NCI-H2107 treated with DMSO at 0.1 percent for 48 hours (cell line): ENCODE results near the gene ATP6V0A4.
A peak's percentile ranks its signal among the peaks of the same experiment; 100 is the strongest.
"Not testable (repeated sequence)": the region's sequence is repeated elsewhere in the genome, so short reads cannot be mapped to it uniquely, and the experiment has no call there.

Source experiments
- DNase-seq: peaks from one replicate; lab custom pipeline; 2025; ENCODE audit not compliant: unreplicated experiment; lab: John Stamatoyannopoulos, UW

The ATP6V0A4 gene

DNA sequence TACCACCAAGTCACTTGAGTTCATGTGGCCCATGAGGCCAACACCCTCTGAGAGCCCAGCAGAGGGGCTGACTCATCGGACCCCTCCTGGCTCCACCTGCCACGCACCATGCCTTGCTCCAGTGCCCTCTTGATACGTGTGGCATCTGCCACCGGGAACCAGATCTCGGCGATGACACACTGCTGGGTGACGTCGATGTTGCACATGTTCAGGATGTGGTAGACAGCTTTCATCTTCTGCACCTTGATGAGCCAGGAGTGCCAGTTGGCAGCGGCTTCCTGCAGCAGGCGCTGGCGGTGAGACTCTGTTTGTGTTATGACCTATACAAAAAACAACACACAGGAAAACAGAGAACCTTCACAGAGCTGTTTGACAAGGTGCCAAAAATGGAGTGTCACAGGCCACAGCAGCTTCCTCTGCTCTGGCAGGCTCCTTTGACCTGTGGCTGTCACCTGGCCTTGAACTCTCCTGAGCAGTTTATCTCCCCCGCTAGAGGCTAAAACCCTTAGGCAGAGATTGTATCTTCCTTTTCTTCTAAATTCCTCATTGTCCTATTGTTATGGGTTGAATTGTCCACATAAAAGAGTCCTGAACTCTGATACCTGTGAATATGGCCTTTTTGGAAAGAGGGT is 45.4 kb downstream of the ATP6V0A4 start:
- DNase-seq = peak; percentile 91

DNA sequence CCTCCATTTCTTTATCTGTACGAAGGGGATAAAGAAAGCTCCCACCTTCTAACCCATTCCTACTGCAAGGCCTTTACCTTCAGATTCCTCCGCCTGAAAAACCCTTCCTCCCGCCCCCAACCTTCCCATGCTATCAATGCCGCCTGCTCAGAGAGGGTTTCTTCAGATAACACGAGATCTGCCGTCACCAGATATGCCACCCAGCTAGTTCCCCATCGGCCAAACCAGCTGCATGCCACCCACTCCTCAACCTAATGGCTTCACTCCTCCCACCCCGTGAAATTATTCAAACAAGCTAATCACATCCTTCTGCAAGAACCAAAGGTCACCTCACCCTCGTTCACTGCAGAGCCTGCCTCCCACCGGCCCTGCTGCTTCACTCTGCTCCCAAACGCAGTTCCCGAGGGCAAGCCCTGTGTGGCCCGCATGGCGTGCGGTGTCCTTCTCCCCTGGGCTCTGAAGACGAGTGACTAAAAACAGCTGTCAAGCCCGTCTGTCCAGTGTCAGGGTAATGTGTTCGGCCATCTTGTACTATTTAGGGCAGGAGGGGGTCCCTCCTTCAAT is 47.0 kb downstream of the ATP6V0A4 start:
- no peak for DNase-seq

DNA sequence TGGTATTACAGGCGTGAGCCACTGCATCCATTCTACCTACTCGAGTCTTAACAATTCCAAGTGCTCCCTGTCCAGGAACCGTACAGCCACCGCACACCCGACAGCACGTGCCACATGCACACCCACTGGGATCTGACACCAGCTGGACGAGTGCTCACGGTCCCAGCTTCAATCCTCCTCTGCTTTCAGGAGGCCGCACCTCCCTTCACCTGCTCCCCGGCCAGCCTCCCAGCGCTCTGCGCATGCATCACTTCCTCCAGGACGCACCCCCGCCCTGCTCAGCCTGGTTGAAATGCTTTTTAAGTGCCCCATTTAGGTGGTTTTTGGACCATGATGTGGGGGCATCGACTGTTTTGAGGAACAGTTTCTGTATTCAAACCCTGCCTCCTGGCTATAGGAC is 47.5 kb downstream of the ATP6V0A4 start:
- no peak for DNase-seq

DNA sequence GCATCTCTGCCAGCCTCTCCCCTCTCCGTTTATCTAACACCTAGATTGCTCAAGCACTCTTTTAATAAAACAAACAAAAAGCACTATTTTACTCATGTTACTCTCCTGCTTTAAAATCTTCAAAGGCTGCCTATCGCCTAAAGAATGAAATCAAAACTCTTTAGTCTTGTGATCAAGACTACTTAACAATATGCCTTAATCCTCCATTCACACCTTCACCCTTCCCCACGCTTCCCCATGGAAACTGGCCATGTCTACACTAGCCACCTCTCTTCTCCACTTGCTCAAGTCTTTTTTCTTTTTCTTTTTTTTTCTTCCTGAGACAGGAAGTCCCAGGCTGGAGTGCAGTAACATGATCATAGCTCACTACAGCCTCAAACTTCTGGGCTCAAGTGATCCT is 48.0 kb downstream of the ATP6V0A4 start:
- no peak for DNase-seq

DNA sequence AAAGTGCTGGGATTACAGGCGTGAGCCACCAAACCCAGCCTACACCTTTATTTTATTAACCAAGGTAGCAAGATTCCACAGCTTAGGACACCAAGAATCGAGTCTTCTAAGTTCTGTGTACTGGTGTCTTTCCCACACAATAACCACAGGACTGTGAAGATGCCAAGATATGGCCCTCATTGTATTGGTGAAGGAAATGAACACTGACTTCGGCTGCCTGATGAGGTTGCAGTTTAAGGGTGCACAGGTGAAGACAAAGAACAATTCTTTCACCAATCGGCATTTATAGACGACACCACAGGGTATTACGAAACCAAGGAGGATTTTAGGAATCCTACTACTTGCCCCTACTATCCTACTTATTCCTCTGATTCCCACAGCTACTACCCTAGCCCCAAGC is 49.3 kb downstream of the ATP6V0A4 start:
- DNase-seq = no peak

DNA sequence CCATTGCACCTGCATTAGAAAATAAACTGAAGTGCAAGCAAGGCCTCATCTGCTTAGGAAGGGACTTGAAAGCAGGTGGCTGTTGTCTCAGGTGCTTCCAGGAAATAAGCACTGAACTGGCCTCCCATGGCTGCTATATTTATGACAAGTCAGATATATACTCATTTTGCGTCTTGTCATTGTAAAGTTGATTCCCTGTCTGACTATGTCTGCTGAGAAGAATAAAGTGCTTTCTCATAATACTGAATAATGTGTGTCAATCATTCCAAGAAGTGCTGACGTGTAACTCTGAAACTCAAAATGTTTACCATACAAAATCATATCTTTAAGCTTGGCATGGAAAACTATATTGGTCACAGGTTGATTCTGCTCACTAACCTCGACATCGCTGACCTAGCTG is 51.9 kb downstream of the ATP6V0A4 start:
- no peak for DNase-seq

DNA sequence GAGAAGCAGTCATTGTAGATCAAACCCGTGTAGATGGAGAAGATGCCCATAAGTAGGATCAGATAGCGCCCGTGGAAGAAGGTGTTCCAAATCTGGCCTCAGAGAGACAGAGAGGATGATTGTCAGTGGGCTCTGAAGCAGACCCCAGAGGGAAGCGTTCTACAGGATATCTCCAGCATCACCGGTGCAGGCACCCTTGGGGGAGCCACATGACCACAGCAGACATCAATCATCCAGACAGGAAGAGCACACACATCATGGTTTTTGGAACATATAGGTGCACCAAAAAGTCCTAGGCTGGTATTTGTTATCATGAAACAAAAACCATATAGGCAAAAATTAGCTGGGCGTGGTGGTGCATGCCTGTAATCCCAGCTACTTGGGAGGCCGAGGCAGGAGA is 52.8 kb downstream of the ATP6V0A4 start:
- DNase-seq = no peak

DNA sequence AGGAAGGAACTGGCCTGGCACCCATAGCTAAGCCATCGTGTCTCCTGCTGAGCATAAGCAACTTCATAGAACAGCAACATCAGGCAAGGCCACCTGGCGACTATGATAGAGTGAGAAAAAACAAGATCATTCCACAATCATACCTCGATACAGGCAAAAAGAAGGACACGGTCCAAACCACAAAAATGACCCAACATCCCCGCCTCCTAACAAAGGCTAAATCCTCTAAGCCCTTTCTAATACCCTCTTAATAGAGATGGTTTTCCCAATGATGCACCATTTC is 56.6 kb downstream of the ATP6V0A4 start:
- no peak for DNase-seq

DNA sequence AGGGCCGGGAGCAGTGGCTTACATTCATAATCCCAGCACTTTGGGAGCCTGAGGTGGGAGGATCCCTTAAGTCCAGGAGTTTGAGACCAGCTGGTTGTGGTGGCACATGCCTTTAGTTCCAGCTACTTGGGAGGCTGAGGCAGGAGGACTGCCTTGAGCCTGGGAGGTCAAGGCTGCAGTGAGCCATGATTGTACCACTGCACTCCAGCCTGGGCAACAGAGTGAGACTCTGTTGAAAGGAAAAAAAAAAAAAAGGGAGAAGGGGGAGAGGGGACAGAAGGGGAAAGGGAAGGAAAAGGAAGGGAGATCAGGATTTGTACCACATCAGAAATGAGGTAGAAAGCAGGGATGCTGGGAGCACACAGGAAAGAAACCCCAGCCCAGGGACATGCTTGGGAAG is 58.1 kb downstream of the ATP6V0A4 start:
- no peak for DNase-seq

DNA sequence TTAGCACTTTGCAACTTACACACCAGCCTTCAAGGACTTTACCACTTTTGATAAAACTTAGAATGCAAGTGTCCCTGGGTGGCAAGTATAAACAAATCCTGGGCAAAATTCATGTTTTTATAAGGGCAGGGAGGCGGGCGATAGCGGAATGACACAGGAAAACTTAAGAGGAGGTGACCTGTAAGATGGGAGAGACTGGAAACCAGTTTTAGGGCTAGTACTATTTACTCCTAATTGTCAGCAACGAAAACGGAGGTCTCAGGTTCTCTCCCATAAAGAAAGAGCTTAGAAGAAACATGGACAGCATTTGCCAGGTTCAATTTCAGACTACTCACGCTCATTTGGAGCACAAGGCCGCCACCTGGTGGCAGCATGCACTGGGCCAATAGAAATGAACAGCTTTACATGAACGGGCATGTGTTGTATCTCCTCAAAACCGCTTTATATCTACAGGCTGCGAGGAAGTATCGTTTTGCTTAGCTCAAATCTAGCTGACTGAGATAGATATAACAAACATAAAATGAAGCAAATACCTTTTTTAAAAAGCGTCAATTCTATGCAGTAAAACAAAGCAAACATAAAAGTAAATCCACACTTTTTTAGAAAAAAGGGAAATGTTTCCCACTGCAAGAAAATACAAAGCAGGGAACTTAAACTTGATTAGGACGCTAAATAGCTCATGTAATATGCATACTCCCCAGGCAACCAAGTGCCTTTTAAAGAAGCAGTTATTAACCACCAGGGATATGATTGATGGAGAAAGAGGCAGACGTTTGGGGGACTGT is 59.3 kb downstream of the ATP6V0A4 start:
- DNase-seq = peak; percentile 95

DNA sequence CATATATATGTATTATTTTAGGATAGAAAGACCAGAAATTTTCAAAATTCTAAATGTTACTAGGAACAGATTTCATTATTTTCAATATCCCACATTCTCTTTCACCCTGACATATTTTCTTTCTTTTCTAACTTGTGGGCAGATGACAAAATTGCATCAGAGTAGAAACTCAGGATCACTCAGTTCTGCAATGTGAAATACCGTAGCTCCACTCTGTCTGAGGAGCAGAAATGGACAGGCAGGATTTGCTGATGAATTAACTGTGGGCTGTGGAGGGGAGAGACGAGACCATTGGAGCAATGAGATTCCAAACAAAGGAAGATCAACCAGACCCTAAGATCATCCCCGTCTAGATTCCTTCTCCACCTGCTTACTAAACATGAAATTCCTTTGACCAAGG is 59.9 kb downstream of the ATP6V0A4 start:
- DNase-seq = no peak

DNA sequence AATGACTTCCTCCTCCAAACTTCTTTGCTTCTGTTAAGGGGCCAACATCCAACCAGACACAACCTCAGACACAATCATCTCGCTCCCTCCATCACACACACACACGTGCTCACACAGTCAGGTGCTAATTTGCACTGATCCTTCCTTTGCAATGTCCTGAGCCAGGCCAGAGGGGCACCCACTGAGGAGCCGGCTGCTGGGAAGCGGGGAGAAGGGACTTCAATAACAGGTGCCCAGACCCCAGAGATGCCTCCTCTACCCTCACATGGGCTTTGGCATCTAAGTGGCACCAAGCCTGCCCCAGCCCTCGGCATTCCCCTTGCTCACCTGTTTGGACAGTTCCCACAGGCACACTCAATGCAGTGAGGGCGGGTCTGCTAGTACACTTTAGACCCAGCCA is 62.6 kb downstream of the ATP6V0A4 start:
- DNase-seq = no peak

DNA sequence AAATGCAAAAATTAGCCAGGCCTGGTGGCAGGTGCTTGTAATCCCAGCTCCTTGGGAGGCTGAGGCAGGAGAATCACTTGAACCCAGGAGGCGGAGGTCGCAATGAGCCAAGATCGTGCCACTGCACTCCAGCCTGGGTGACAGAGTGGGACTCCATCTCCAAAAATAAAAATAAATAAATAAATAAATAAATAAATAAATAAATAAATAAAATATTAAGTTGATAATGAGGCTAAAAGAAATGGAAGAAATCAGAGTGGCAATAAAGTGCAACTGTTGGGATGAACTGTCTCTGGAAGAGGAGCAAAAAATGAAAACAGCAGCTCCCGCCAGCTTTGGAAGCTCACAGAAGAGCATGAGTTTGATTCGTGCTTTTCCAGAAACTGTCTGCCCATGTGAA is 66.3 kb downstream of the ATP6V0A4 start:
- DNase-seq = not testable (repeated sequence)

DNA sequence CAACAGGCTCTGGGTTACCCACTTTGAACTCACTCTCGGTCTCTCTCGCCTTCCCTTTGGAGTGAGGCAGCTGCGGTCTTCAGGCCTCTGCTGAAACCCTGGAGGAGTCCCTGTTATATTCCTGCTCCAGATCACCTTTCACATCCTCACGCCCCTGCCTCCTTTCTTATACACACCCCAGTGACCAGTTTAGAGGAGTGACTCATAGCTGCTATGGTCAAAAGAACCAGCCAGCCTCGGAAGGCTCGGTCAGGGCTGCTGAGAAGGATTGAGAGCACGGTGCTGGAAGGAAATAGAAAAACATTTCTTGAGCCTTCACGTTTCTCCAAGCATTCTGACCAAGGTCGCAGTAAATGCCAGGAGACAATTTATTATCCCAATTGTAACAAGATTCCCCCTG is 68.6 kb downstream of the ATP6V0A4 start:
- no peak for DNase-seq

DNA sequence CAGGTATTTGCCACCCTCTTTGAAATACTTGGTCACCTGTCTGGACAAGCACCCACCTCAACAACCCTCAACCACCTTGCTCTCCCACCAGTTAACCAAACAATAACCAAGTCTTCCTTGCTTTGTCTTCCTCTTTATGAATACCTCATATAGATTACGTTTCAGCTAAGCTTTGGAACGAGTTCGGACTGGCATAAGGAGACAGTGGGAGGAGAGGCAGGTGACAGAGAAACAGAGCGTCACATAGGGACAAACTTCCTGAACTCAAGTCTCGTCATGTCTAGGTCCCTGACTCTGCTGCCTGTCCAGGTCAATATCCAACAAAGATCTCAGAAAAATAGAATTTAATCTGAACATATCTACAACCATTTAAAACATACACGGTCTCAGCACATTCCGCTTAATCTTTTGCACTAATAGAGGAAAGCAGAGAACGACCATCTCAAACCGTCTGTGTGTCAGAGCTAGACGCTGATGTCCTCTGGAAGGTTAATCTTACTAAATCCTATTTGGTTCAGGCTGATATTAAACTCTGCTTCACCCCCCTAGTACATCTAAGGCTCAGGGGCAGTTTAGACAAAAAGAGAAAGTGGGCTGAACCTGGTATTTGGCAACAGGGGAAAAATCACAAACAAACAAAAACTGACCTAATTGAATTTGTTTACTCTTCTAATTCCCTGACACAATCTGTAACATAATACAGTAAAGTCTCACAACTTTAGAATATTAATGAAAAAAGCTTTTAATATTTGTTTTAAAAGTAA is 70.5 kb downstream of the ATP6V0A4 start:
- DNase-seq = peak; percentile 27

DNA sequence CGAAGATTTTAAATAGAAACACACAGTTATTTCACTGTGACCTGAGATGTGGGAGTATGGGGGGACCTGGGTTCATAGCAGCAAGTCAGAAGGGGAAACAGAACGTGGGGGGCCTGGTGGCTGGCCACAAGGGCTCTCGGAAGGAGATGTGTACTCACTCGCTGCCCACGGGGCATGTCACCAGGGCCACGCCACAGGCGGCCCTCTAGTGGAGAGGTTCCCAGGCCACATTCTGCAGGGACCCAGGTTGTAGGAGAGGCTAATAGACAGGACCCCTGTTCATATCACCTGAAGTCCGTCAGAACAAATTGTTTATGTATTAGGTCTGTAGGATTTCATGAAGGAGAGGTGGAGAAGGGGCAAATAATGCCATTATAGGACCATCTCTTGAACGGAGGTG is 71.7 kb downstream of the ATP6V0A4 start:
- DNase-seq = no peak

DNA sequence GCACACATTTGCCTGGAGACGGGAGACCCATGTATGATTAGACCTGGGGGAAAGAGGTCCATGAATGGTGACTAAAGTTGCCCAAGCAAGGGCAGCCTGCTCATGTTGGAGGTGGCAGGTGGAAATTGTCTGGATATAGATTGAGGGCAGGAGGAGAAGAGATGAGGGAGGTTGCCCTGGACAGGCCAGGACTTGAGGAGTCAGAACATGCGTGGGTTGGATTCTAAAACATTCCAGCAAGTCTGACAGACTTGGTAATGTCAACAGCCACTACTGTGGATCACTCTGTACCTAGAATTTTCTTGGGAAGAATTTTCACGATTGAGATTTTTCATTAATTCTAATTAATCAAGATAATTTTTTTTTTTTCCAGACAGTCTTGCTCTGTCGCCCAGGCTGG is 77.7 kb downstream of the ATP6V0A4 start:
- DNase-seq = no peak

DNA sequence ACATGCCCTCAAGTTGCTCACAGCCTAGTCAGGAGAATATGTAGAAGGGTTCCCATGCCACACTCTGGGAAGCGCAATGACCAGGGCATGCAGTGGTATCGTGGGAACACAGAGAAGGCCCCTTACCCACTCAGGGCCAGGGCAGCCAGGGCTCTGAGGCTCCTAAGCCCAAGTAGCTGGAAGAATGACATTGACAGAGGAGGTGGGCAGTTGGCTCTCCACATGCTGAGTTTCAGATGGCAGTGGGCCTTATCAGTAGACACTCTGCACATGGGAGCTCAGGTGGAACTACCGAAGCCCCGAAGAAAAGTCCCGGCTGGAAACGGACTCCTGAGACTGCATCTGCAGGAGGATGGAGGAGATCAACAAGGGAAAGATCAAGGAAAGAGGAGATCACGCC is 81.1 kb downstream of the ATP6V0A4 start:
- no peak for DNase-seq

DNA sequence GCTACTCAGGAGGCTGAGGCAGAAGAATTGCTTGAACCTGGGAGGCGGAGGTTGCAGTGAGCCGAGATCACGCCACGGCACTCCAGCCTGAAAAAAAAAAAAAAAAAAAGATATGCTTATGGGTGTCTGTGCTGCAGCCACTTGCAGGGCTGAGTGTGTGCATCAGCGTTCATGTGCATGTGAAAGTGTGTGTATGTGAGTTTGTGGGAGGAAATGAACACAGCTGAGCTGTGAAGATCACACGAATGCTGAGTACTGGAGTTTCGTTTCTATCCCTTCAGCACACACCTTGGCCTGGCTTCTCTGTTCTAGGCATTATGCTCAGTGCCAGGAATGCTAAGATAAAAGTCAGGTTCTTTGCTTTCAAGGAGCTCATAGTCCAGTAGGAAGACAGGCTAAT is 84.8 kb downstream of the ATP6V0A4 start:
- DNase-seq = no peak

DNA sequence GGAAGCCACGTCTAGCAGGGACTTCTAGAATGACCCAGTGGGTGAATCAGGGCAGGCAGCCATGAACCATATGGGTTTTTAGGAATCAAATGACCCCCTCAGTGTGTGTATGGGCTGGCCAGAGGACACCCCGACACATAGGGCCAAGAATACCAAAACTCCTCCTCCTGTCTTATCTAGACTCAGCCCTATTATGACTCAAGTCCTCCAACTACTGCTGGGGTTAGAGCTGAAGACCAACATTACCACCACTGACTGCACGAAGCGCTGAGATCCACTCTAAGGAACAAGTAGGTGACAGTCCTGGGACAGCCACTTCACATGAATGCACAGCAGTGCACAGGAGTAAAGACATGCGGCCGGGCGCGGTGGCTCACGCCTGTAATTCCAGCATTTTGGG is 85.3 kb downstream of the ATP6V0A4 start:
- no peak for DNase-seq

DNA sequence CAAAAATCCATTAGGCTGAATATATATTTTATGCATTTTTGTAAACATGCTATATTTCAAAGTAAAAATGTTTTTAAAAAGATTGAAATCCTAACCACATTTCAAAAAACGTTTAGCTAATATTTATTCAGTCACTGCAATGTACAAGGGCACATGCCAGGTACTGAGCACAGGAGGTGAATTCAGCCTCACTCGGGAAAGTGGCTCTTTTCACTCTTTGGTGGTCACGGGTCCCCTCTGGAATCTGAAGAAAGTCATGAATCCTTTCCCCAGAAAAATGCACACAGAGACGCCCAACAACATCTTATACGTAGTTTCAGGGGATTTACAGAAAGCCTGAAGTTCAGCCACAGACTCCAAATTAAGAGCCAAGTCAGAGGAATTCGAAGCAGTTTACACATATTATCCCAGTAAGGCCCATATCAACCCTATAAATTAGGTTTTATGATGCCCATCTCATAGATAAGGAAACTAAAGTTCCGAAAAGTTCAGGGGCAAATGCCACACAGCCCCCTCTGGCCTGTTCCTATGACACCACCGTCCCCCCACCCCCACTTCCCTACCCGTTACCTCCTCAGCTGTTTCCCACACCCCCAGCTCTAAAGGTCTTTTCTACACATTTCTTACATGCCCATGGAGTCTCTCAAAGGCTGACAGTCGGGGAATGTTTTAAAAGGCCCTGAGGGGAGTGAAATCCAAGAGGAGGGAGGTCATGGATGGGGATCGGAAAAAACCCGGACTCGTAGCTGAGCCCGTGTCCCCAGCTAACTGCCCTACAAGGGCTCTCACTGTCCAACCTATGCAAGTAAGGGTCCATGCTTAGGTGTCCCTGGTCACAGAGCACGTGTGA is 87.2 kb downstream of the ATP6V0A4 start:
- no peak for DNase-seq
